Measurements from ENCODE around the gene CAB39L. TPM values are rescaled to one million over a fixed set of nuclear protein-coding genes. Genes with fewer than 3 reads are reported as not detected.
"Not testable (repeated sequence)": the region's sequence is repeated elsewhere in the genome, so short reads cannot be mapped to it uniquely, and the experiment has no call there.

Gene CAB39L
- total RNA-seq, 2 experiments from 2014 or later: 3.8 to 4.5 TPM

DNA sequence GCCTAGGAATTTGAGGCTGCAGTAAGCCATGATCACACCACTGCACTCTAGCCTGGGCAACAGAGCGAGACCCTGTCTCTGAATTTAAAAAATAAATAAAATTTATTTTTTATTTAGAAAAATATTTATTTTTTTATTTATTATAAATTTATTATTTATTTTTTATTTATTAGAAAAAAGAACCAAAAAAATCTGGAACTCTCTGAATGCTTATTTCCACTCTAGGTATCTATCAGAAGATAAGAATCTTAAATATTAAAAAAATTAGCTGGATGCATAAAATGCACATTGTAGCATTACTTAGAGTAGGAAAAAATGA, 113.4 kb downstream of the CAB39L start:
- intact Hi-C loops (cut with micrococcal nuclease): no loop called here
- CTCF ChIA-PET: no interaction called here
- Mint-ChIP-seq H3K36me3 (ENCODE audit: low read depth) (no peaks in the 10 kb centered on the region), H3K4me3 (no peak overlapping the region), H3K4me1 (ENCODE audit: low read depth) (no peaks in the 10 kb centered on the region), H3K9me3 (no peaks in the 10 kb centered on the region), H3K27ac (no peak overlapping the region), H3K27me3 (ENCODE audit: low read depth) (no peaks in the 10 kb centered on the region)
- DNase-seq: no peak

- Mint-ChIP-seq H3K9me3 (no peaks in the 10 kb centered on the region), H3K4me3 (no peak overlapping the region), H3K36me3 (ENCODE audit: low read depth) (no peaks in the 10 kb centered on the region), H3K27ac (no peak overlapping the region), H3K27me3 (ENCODE audit: low read depth) (no peaks in the 10 kb centered on the region), H3K4me1 (ENCODE audit: low read depth) (no peaks in the 10 kb centered on the region)
- CTCF ChIA-PET: no interaction called here
- no peak for DNase-seq
- intact Hi-C loops (cut with micrococcal nuclease): no loop called here
Measured at GRCh38 chr13:49329831-49330545, 113.9 kb downstream of the CAB39L start.

- intact Hi-C loops (cut with micrococcal nuclease); DNase-seq; H3K27me3 Mint-ChIP-seq (ENCODE audit: low read depth); CTCF ChIA-PET; H3K9me3 Mint-ChIP-seq; H3K4me3 Mint-ChIP-seq; H3K36me3 Mint-ChIP-seq (ENCODE audit: low read depth); H3K4me1 Mint-ChIP-seq (ENCODE audit: low read depth); H3K27ac Mint-ChIP-seq: not testable (repeated sequence)
Measured at GRCh38 chr13:49327145-49327544, 116.7 kb downstream of the CAB39L start.

GRCh38 chr13:49326222-49326917, 117.5 kb downstream of the CAB39L start:
- H3K27ac Mint-ChIP-seq: no peak overlapping the region
- no peaks in the 10 kb centered on the region for H3K9me3 Mint-ChIP-seq

DNA sequence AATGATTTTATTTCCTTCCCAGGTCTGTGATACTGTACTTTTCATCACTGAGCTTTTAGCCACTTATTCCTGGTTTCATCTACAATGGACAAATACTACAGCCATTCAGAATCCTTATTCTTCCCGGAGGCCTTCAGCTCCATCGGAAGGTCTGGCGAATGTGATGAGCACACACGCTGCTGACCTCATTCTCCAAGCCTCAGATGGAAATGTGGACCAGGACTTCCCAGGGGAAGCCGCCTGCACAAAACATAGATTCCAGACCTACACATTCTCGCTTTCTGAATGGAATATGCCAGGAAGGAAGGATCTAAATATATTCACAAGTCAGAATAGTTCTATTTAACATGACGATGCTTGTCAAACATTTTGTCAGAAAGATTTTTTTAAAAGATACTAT, 120.5 kb downstream of the CAB39L start:
- no peak for DNase-seq
- no peak overlapping the region for H3K4me3 Mint-ChIP-seq
- no peaks in the 10 kb centered on the region for H3K36me3 Mint-ChIP-seq (ENCODE audit: low read depth)
- CTCF ChIA-PET: interaction anchor here (0.6 kb wide), 1 partner anchor 674 kb away, joined by 7 read pairs; no protein-coding TSS in a partner anchor
- H3K9me3 Mint-ChIP-seq: no peaks in the 10 kb centered on the region
- no peak overlapping the region for H3K27ac Mint-ChIP-seq
- no peaks in the 10 kb centered on the region for H3K27me3 Mint-ChIP-seq (ENCODE audit: low read depth)
- intact Hi-C loops (cut with micrococcal nuclease): no loop called here
- H3K4me1 Mint-ChIP-seq (ENCODE audit: low read depth): peaks cover 10% of the 10 kb centered on the region

More at GRCh38 chr13:49326222-49326917, 117.5 kb downstream of the CAB39L start:
- intact Hi-C loops (cut with micrococcal nuclease): no loop called here
- Mint-ChIP-seq H3K27me3 (ENCODE audit: low read depth) (no peaks in the 10 kb centered on the region), H3K4me3 (no peak overlapping the region), H3K4me1 (ENCODE audit: low read depth) (peaks cover 1% of the 10 kb centered on the region), H3K36me3 (ENCODE audit: low read depth) (no peaks in the 10 kb centered on the region)
- DNase-seq: no peak
- CTCF ChIA-PET: no interaction called here

DNA sequence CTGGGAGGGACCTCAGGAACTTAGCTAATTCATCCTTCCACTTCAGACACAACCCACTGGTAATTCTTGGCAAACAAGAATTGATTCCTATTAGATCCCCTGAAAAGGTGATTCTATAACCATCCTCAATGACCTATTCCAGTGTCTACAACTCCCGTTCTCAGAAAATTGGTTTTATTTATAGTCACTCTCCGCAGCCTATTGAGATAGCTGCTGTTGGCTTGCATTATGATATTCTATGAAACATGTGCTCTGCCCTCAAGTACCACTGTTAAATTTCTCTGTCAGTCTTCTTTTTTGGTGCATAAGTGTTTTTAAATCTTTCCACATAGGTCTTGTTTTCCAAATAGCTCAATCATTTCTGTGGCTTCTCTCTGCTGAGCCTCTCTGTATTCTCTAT, 121.2 kb downstream of the CAB39L start:
- Mint-ChIP-seq H3K9me3 (no peaks in the 10 kb centered on the region), H3K27ac (no peak overlapping the region), H3K4me1 (ENCODE audit: low read depth) (peaks cover 10% of the 10 kb centered on the region), H3K27me3 (ENCODE audit: low read depth) (no peaks in the 10 kb centered on the region), H3K36me3 (ENCODE audit: low read depth) (no peaks in the 10 kb centered on the region), H3K4me3 (no peak overlapping the region)
- intact Hi-C loops (cut with micrococcal nuclease): no loop called here
- CTCF ChIA-PET: interaction anchor here (0.6 kb wide), 1 partner anchor 675 kb away, joined by 7 read pairs; no protein-coding TSS in a partner anchor
- DNase-seq: no peak

DNA sequence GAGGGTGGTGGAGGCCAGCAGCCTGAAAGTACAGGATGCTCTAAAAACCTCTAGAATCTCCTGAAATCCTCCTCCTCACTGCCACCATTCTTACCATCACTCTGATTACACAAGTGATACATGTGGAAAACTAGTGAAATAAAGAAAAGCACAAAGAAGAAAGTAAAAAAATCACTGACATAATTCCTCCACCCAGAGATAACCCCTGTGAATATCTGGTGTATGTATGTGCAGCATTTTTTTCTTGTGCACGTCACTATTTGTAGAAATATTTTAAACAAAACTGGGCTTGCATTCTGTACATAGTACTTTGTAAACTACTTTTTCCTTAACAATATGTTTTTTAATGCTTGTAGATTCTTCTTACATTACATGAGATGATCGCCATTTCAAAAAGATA, 122.9 kb downstream of the CAB39L start:
- Mint-ChIP-seq H3K27ac (no peak overlapping the region), H3K27me3 (ENCODE audit: low read depth) (no peaks in the 10 kb centered on the region), H3K9me3 (no peaks in the 10 kb centered on the region), H3K36me3 (ENCODE audit: low read depth) (no peaks in the 10 kb centered on the region), H3K4me1 (ENCODE audit: low read depth) (peaks cover 10% of the 10 kb centered on the region), H3K4me3 (no peak overlapping the region)
- CTCF ChIA-PET: interaction anchor here (0.6 to 1.8 kb wide), 2 partner anchors 12 to 13 kb away, joined by 3 to 4 read pairs; no protein-coding TSS in a partner anchor
- intact Hi-C loops (cut with micrococcal nuclease): no loop called here
- DNase-seq: no peak

DNA sequence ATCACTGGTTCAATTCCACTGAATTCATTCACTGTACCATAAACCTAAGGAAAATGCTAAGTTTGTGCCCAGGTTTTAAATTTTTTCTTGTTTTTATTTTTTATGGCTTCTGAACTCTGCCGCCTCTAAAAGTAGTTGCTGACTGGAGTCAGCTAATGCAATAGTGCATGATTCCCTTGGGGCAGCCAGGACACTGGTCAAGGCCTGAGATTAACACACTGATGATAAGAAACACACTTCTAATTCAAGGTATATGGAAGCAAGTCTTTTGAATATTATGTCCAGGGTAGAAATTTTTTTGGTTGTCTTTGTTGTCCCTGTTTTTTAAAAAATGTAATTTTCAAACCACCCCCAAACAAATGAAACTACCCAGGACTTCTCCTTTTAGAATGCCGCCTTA, 123.9 kb downstream of the CAB39L start:
- no peaks in the 10 kb centered on the region for H3K9me3 Mint-ChIP-seq
- H3K27me3 Mint-ChIP-seq (ENCODE audit: low read depth): no peaks in the 10 kb centered on the region
- H3K27ac Mint-ChIP-seq: no peak overlapping the region
- H3K36me3 Mint-ChIP-seq (ENCODE audit: low read depth): no peaks in the 10 kb centered on the region
- peaks cover 10% of the 10 kb centered on the region for H3K4me1 Mint-ChIP-seq (ENCODE audit: low read depth)
- no peak for DNase-seq
- CTCF ChIA-PET: no interaction called here
- no peak overlapping the region for H3K4me3 Mint-ChIP-seq
- intact Hi-C loops (cut with micrococcal nuclease): no loop called here

DNA sequence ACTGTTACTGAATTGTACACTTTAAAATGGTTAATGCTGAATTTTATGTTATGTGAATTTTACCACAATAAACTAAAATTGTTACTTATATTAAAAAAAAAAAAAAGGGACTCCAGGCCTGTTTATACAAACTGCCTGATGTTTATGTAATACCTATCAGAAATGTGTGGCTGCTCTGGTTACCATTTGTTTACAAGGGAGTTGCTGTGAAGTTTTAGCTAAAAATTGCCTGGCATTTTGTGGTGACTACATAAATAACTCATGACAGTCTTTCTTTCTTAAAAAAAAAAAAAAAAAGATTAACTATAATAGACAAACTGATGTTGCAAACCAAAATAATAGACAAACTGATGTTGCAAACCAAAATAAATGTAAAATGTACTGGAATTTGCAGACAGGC, 124.3 kb downstream of the CAB39L start:
- no peak for DNase-seq
- no peaks in the 10 kb centered on the region for H3K27me3 Mint-ChIP-seq (ENCODE audit: low read depth)
- no peak overlapping the region for H3K27ac Mint-ChIP-seq
- CTCF ChIA-PET: no interaction called here
- H3K4me1 Mint-ChIP-seq (ENCODE audit: low read depth): peaks cover 10% of the 10 kb centered on the region
- H3K36me3 Mint-ChIP-seq (ENCODE audit: low read depth): no peaks in the 10 kb centered on the region
- no peaks in the 10 kb centered on the region for H3K9me3 Mint-ChIP-seq
- intact Hi-C loops (cut with micrococcal nuclease): no loop called here
- no peak overlapping the region for H3K4me3 Mint-ChIP-seq

DNA sequence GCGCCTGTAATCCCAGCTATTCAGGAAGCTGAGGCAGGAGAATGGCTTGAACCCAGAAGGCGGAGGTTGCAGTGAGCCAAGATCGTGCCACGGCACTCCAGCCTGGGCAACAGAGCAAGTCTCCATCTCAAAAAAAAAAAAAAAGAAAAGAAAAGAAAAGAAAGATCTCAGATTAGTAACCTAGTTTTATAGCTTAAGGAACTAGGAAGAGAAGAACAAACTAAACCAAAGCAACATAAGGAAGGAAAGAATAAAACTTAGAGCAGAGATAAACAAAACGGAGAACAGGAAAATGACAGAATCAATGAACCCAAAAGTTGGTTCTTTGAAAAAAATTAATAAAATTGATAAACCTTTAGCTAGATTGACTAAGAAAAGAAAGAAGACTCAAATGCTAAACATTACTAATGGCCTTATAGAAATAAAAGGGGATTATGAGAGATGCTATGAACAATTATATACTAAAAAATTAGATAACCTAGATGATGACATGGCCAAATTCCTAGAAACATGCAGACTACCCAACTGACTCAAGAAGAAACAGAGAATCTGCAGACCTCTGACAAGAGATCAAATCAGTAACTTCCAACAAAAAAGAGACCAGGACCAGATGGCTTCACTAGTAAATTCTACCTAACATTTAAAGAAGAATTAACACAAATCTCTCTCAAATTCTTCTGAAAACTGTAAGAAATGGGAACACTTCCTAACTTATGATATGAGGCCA, 127.9 kb downstream of the CAB39L start:
- Mint-ChIP-seq H3K4me1 (ENCODE audit: low read depth) (peaks cover 4% of the 10 kb centered on the region), H3K27me3 (ENCODE audit: low read depth) (no peaks in the 10 kb centered on the region), H3K9me3 (no peaks in the 10 kb centered on the region), H3K36me3 (ENCODE audit: low read depth) (no peaks in the 10 kb centered on the region), H3K27ac (no peak overlapping the region), H3K4me3 (no peak overlapping the region)
- CTCF ChIA-PET: interaction anchor here (0.6 kb wide), 1 partner anchor 306 kb away, joined by 6 read pairs; no protein-coding TSS in a partner anchor
- intact Hi-C loops (cut with micrococcal nuclease): no loop called here
- DNase-seq: no peak

DNA sequence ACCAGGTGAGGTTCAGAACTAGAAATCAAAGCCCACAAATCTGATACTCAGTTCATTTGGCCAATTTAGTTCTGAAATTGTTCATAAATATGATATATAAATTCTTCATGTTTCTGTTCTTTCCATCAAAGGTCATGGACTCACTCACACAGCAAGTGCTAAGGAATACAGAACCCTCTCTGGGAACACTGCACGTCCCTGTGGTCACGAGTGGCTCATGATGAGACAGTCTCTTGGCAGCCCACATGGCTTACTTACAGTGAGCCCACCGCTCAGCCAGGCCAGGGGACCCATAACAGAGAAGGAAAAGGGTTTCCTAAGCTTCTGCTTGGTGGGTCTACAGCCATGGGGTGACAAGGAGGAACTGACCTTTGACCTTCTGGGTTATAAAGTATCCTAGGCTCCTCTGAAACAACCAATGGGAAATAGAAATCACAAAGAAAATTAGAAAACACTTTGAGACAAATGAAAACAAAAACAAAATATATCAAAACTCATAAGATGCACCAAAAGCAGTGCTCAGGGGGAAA, 128.8 kb downstream of the CAB39L start:
- no peaks in the 10 kb centered on the region for H3K9me3 Mint-ChIP-seq
- no peaks in the 10 kb centered on the region for H3K27me3 Mint-ChIP-seq (ENCODE audit: low read depth)
- DNase-seq: no peak
- intact Hi-C loops (cut with micrococcal nuclease): no loop called here
- CTCF ChIA-PET: no interaction called here
- H3K4me1 Mint-ChIP-seq (ENCODE audit: low read depth): no peaks in the 10 kb centered on the region
- no peak overlapping the region for H3K4me3 Mint-ChIP-seq
- no peaks in the 10 kb centered on the region for H3K36me3 Mint-ChIP-seq (ENCODE audit: low read depth)
- H3K27ac Mint-ChIP-seq: no peak overlapping the region

- no peaks in the 10 kb centered on the region for H3K27me3 Mint-ChIP-seq (ENCODE audit: low read depth)
- no peak for DNase-seq
- intact Hi-C loops (cut with micrococcal nuclease): no loop called here
- H3K9me3 Mint-ChIP-seq: no peaks in the 10 kb centered on the region
- no peak overlapping the region for H3K4me3 Mint-ChIP-seq
- H3K36me3 Mint-ChIP-seq (ENCODE audit: low read depth): no peaks in the 10 kb centered on the region
- H3K27ac Mint-ChIP-seq: no peak overlapping the region
- H3K4me1 Mint-ChIP-seq (ENCODE audit: low read depth): no peaks in the 10 kb centered on the region
- CTCF ChIA-PET: interaction anchor here (0.6 to 1.1 kb wide), 2 partner anchors 13 to 133 kb away, joined by 5 to 6 read pairs; no protein-coding TSS in a partner anchor
Measured at GRCh38 chr13:49314344-49314882, 129.5 kb downstream of the CAB39L start.

All from activated naive CD4-positive, alpha-beta T cell treated with anti-CD3 and anti-CD28 coated beads for 36 hours (primary cell).